HG03521 (cell line): Measurements from ENCODE around the gene CUL5.

Source experiments
- ATAC-seq: cut with Tn5 transposase; IDR thresholded peaks from one replicate; pipeline ENCODE4 v1.9.1; 2021; ENCODE audit warnings: mild to moderate bottlenecking, moderate library complexity; ENCODE audit not compliant: unreplicated experiment

CUL5 gene

DNA sequence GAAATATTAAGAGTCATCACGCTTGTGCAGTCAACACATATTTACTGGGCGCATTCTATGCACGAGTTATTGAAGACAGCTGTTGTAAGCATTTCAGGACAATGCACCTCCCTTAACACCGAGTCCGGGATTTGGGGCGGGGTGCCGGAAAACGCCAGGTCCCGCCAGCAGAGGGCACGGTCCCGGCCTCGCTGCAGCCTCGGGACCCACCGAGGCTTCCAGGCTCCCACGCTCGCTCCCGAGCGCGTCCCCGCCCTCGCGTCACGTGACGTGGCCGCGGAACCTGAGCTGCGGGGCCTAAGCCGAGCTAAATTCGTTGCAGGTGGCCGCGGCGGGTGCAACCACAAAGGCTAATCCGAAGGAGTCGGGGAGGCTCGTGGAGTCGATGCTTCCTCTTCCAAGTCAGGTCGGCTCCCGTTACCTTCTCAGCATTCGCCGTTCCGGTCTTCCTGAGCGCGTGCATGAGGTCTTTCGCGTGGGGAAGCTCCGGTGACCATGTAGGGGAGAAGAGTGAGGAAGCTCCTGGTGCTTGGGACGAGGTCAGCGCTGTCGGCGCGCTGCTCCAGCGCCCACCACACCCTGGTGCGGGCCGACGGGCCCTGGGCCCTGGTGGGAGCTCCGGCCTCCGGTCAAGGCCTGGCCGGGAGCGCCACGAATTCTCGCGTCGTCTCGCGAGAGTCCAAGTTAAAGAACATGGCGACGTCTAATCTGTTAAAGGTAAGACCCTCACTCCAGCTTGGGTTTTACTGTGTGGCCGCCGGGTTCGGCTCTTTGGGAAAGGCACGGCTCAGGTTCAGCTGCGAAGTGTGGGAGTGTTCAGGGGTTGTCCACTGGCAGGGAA, at the start of gene CUL5:
CUL5 (plus strand) TSS at position 243 of the 841 bp plus-strand sequence; CDS start at position 694, 451 bp downstream.
- peak; percentile 92 for ATAC-seq

GRCh38 chr11:107961480-107961879, 47.2 kb upstream of the CUL5 start:
- ATAC-seq: no peak

DNA sequence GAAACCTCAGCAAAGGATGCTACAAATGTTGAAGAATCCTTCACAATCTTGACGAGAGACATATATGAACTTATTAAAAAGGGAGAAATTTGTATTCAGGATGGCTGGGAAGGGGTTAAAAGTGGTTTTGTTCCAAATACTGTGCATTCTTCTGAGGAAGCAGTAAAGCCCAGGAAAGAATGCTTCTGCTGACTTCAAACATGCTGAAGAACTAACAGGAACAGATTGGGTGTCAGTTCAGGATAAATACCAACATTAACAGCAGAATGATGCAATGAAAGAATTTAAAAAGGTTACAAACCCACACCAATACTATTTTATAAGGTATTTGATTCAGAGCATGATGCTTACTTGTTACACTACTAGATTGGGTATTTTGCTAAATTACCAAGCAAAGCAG, 46.5 kb upstream of the CUL5 start:
- ATAC-seq: no peak

DNA sequence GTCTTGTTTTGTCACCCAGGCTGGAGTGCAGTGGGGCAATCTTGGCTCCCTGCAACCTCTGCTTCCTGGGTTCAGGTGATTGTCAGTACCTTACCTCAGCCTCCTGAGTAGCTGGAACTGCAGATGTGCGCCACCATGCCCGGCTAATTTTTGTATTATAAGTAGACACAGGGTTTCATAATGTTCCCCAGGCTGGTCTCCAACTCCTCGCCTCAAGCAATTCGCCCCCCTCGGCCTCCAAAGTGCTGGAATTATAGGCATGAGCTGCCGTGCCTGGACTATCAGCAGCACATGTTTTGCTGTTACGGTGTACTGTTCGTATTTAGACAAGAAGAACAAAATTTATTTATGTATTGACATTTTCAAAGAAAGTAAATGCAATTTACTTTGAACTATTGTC, 45.6 kb upstream of the CUL5 start:
- ATAC-seq: no peak

GRCh38 chr11:107969219-107969618, 39.5 kb upstream of the CUL5 start:
- no peak for ATAC-seq

GRCh38 chr11:107970049-107970448, 38.6 kb upstream of the CUL5 start:
- ATAC-seq: no peak

DNA sequence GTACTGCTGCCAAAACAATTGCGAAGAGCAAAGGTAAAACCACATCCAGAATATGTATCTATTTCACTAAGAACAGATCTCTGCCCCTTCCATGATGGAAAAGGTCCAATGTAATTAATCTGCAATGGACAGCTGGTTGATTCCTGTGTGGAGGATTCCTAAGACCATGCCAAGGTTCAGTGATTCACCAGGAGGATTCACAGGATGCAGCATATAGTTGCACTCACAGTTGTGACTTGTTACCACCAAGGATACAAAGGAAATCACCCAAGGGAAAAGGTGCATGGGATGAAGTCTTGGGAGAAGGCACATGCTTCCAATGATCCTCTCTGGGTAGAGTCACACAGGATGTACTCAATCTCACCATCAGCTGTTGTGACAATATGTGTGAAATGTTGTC, 35.1 kb upstream of the CUL5 start:
- no peak for ATAC-seq

DNA sequence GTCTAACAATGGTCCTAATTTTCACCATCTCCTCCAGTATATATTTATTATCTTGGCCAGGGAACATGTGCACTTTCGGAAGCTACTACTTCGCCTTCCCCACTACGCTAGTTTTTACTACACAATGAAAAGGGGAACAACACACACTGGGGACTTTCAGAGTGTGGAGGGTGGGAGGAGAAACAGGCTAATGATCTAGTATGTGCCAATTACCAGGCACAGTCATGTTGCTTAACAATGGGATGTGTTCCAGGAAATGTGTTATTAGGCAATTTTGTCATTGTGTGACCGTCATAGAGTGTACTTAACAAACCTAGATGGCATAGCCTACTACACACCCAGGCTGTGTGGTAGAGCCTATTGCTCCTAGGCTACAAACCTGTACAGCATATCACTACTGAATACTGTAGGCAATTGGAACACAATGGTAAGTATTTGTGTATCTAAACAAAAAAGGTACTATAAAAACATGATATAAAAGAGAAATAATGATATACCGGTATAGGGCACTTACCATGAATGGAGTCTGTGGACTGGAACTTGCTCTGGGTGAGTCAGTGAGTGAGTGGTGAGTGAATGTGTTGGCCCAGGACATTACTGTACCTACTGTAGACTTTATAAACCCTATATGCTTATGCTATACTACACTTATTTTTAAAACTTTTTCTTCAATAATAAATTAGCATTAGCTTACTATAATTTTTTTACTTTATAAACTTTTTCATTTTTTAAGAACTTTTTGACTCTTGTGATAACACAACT, 20.1 kb upstream of the CUL5 start:
- ATAC-seq: no peak

- ATAC-seq: no peak
Measured at GRCh38 chr11:107991868-107992414, 16.8 kb upstream of the CUL5 start.

DNA sequence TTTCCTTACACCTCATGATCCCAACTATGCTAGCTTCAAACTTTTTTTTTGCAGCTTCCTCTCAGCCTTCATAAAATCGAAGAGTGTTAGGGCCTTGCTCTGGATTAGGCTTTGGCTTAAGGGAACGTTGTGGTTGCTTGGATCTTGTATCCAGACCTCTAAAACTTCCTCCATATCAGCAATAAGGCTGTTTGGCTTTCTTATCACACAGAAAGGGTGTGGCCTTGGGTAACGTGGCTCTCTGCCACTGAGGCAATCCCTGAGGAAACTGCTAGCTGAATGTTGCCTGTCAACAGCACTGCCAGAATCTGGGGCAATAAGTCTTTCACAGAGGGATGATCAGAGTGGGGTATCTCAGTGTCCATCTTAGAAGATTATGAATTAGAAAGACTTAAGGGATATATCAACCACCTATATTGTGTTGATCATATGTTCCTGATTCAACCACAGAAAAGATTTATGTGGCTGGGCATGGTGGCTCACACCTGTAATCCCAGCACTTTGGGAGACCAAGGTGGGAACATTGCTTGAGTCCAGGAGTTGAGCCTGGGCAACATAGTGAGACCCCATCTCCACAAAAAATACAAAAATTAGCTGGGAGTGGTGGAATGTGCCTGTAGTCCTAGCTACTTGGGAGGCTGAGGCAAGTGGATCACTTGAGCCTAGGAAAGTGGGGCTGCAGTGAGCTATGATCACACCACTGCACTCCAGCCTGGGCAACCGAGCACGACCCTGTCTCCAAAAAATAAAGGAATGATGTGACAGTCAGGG, 12.5 kb upstream of the CUL5 start:
- no peak for ATAC-seq

- no peak for ATAC-seq
Measured at GRCh38 chr11:107998761-107999160, 9.9 kb upstream of the CUL5 start.

- ATAC-seq: peak; percentile 92
Measured at GRCh38 chr11:107999759-108000455, 8.8 kb upstream of the CUL5 start.

DNA sequence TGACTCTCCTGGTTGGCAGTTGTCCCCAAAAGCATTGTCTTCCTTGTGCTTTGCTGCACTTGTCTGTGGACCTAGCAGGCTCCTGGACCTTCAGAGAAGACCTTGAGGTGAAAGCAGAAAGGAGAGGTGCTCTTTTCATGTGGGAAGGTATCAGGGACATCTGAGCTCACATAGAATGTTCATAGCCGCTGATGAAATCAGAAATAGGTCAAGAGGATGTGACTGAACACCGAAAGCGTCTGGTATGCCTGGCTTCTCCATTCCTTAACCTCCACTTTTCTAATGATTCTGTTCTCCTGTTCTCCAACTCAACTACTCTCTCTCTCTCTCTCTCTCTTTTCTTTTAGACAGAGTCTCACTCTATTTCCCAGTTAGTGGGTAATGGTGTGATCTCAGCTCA, 6.2 kb upstream of the CUL5 start:
- no peak for ATAC-seq

- ATAC-seq: no peak
Measured at GRCh38 chr11:108003623-108004022, 5.1 kb upstream of the CUL5 start.

DNA sequence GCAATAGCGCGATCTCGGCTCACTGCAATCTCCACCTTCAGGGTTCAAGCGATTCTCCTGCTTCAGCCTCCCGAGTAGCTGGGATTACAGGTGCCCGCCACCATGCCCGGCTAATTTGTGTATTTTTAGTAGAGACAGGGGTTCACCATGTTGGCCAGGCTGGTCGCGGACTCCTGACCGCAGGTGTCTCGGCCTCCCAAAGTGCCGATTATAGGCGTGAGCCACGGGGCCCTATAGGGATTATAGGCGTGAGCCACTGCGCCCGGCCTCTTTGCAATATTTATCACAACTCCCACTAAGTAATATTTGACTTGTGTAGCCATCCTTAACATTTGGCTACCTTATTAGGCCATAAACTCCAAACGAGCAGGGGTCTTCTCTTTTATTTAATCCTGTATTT, 879 bp upstream of the CUL5 start:
- no peak for ATAC-seq

DNA sequence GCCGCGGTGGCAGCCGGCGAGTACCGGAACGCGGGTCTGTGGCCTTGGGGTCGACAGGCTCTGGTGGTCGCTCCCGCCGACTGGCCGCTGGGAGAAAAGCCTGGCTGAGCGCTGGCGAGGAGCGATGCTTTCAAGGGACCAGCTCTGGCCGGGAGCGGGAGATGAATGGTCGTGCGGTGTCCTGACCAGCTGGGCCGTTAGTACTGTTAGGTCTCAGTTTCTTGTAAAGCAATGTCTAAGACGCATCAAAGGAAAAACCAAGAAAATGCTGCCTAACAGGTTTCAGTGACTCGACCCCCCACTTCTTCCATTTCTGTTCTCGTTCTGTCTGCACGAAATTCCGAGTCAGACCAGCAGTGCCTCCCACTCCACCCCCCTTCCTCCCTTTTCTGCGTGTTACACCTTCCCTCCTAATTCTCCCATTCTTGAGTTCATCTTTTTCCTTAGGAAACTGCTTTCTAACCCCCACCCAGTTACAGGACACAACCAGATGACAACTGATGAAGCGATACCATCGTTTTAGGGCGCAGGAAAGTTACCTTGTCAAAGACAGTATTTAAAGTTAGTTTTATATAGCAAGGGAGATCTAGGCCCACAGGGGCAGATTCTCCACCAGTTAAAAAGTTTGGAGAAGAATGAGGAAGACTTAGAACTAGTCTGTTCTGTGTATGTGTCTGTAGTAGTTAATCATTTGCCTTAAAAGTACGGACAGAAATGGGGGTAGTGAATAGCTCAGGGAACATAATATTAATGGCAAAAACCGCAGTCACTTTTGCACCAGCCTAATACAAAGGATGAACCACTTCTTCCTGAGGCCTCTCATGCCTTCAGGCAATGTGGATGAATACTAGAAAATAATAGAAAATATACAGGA, 1.0 kb downstream of the CUL5 start:
- no peak for ATAC-seq

- ATAC-seq: no peak
Measured at GRCh38 chr11:108012139-108012725, 3.5 kb downstream of the CUL5 start.

DNA sequence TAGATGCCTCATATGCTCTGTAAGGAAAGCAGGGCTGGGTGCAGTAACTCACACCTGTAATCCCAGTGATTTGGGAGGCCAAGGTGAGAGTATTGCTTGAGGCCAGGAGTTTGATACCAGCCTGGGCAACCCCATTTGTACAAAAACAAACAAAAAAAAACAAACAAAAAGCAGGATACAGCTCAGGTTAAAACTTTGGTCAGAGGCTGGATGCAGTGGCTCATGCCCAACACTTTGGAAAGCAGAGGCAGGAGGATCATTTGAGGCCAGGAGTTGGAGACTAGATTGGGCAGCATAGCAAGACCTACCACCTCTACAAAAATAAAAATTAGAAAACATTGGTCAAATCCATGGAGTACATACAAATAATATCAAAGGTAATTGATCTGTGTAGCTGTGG, 7.9 kb downstream of the CUL5 start:
- ATAC-seq: no peak

GRCh38 chr11:108018708-108019107, 10.0 kb downstream of the CUL5 start:
- ATAC-seq: no peak
